GM12878 (cell line): ENCODE measurements around the gene TPGS2.

Experiments used
- BCLAF1 ChIP-seq: fragments of 450-650 bp; IDR thresholded peaks from 2 replicates; pipeline ENCODE4 v1.6.1; 2017; ENCODE audit warnings: antibody characterized with exemption, mild to moderate bottlenecking, moderate library complexity
- CTCF ChIP-seq, 3 experiments: IDR thresholded peaks in 2 of 3; conservative IDR thresholded peaks in 1 of 3; 2 replicates each; pipeline ENCODE4 v1.5.1; 2011; ENCODE audit warnings: low read depth in 3 of 3, low read length in 3 of 3, mild to moderate bottlenecking in 3 of 3, control low read depth in 2 of 3, moderate library complexity in 2 of 3, inconsistent platforms in 1 of 3, mixed read lengths in 1 of 3; ENCODE audit not compliant: control insufficient read depth in 2 of 3, insufficient read depth in 1 of 3; ENCODE audit errors: extremely low read depth in 1 of 3
- NFXL1 ChIP-seq: fragments of 450-650 bp; IDR thresholded peaks from 2 replicates; pipeline ENCODE4 v1.6.1; 2017; ENCODE audit warnings: antibody characterized with exemption, mild to moderate bottlenecking, borderline replicate concordance
- POLR2A ChIP-seq: IDR thresholded peaks from 2 replicates; pipeline ENCODE4 v1.6.1; 2011; ENCODE audit warnings: low read depth, mild to moderate bottlenecking, low read length
- SP1 ChIP-seq: IDR thresholded peaks from one replicate; pipeline ENCODE4 v1.6.1; 2011; ENCODE audit warnings: low read depth, low read length
- TAF1 ChIP-seq: IDR thresholded peaks from 2 replicates; pipeline ENCODE4 v1.6.1; 2011; ENCODE audit warnings: mild to moderate bottlenecking, low read depth, low read length, borderline replicate concordance
- TBL1XR1 ChIP-seq: IDR thresholded peaks from 2 replicates; pipeline ENCODE4 v1.6.1; 2012; ENCODE audit warnings: low read depth, low read length, improper control_type of control experiment

- TF ChIP-seq NFXL1 (no peak), SP1 (no peak), CTCF (IDR thresholded peaks at IDR 0.05 in 2 of 3, conservative IDR thresholded peaks at IDR 0.05 in 1 of 3; ENCODE audit: control insufficient read depth in 2 of 3, extremely low read depth in 1 of 3, insufficient read depth in 1 of 3, low read depth in 3 of 3, low read length in 3 of 3) (no peak), BCLAF1 (no peak), TAF1 (no peak), POLR2A (no peak), TBL1XR1 (no peak)
Measured at GRCh38 chr18:36783792-36784191, 45.0 kb downstream of the TPGS2 start.
